ENCODE data around the gene COL6A2.
"Not testable (repeated sequence)": the region's sequence is repeated elsewhere in the genome, so short reads cannot be mapped to it uniquely, and the experiment has no call there.

COL6A2 gene

GRCh38 chr21:46158666-46159300, 60.9 kb downstream of the COL6A2 start:
- DNase-seq: no peak

- DNase-seq: no peak
These were observed 61.5 kb downstream of the COL6A2 start for GRCh38 chr21:46159390-46159789.

GRCh38 chr21:46159841-46160656, 62.1 kb downstream of the COL6A2 start:
- no peak for DNase-seq

- no peak for DNase-seq
These were observed 62.7 kb downstream of the COL6A2 start for GRCh38 chr21:46160657-46160906.

GRCh38 chr21:46160907-46161632, 63.2 kb downstream of the COL6A2 start:
- DNase-seq: no peak

- DNase-seq: no peak
These were observed 64.0 kb downstream of the COL6A2 start for GRCh38 chr21:46161633-46162592.

- no peak for DNase-seq
These were observed 65.5 kb downstream of the COL6A2 start for GRCh38 chr21:46163380-46163779.

- no peak for DNase-seq
These were observed 67.2 kb downstream of the COL6A2 start for GRCh38 chr21:46165098-46165497.

GRCh38 chr21:46168238-46168637, 70.3 kb downstream of the COL6A2 start:
- no peak for DNase-seq

- no peak for DNase-seq
These were observed 70.9 kb downstream of the COL6A2 start for GRCh38 chr21:46168659-46169386.

- not testable (repeated sequence) for DNase-seq
These were observed 72.7 kb downstream of the COL6A2 start for GRCh38 chr21:46170436-46171193.

- no peak for DNase-seq
These were observed 73.7 kb downstream of the COL6A2 start for GRCh38 chr21:46171585-46171984.

GRCh38 chr21:46171996-46172862, 74.3 kb downstream of the COL6A2 start:
- no peak for DNase-seq

- no peak for DNase-seq
These were observed 75.1 kb downstream of the COL6A2 start for GRCh38 chr21:46172863-46173528.

GRCh38 chr21:46173573-46173972, 75.7 kb downstream of the COL6A2 start:
- DNase-seq: no peak

- not testable (repeated sequence) for DNase-seq
These were observed 78.7 kb downstream of the COL6A2 start for GRCh38 chr21:46176443-46177129.

- DNase-seq: no peak
These were observed 81.0 kb downstream of the COL6A2 start for GRCh38 chr21:46178961-46179360.

All from hematopoietic multipotent progenitor cell treated with erythropoietin and hydrocortisone succinate and interleukin-3 and kit ligand, for 8 days (in vitro differentiated cells).